T-helper 2 cell (primary cell): Measurements from ENCODE around the gene BTBD8.
"Not testable (repeated sequence)": the region's sequence is repeated elsewhere in the genome, so short reads cannot be mapped to it uniquely, and the experiment has no call there.

ENCODE experiments used
- DNase-seq, 5 experiments: peaks; one replicate each; pipeline versions ENCODE4 v3.0.0 to v3.0.0-alpha.2; 2012 to 2022
- total RNA-seq, 2 donors: gene quantifications; one replicate each; lab custom pipeline; 2026; lab: John Stamatoyannopoulos, UW

The BTBD8 gene
- 7.2 to 13.6 reads per million in 2 donors for total RNA-seq

- peak; percentile 55 to 92 (median 73) for DNase-seq
Observed at GRCh38 chr1:92080128-92080985, at the start of gene BTBD8. Gene BTBD8, plus strand, starts transcription at chr1:92080345. Its CDS starts 227 bp downstream, at chr1:92080572.

GRCh38 chr1:92030656-92031107, 49.5 kb upstream of the BTBD8 start:
- peak in 1 of 5 experiments; percentile 49 for DNase-seq

GRCh38 chr1:92031281-92032110, 48.6 kb upstream of the BTBD8 start:
- DNase-seq = peak in 1 of 5 experiments; percentile 17

GRCh38 chr1:92037400-92037799, 42.7 kb upstream of the BTBD8 start:
- DNase-seq = no peak

- DNase-seq = no peak
Observed at GRCh38 chr1:92038695-92039346, 41.3 kb upstream of the BTBD8 start.

GRCh38 chr1:92040971-92041370, 39.2 kb upstream of the BTBD8 start:
- no peak for DNase-seq

GRCh38 chr1:92043621-92044020, 36.5 kb upstream of the BTBD8 start:
- DNase-seq = no peak

- no peak for DNase-seq
Observed at GRCh38 chr1:92045766-92046495, 34.2 kb upstream of the BTBD8 start.

- no peak for DNase-seq
Observed at GRCh38 chr1:92051948-92052347, 28.2 kb upstream of the BTBD8 start.

GRCh38 chr1:92065042-92065441, 15.1 kb upstream of the BTBD8 start:
- peak in 1 of 5 experiments; percentile 5 for DNase-seq

- no peak for DNase-seq
Observed at GRCh38 chr1:92066321-92066720, 13.8 kb upstream of the BTBD8 start.

GRCh38 chr1:92070892-92071291, 9.3 kb upstream of the BTBD8 start:
- no peak for DNase-seq

GRCh38 chr1:92074446-92074845, 5.7 kb upstream of the BTBD8 start:
- not testable (repeated sequence) for DNase-seq

- DNase-seq = no peak
Observed at GRCh38 chr1:92075311-92075710, 4.8 kb upstream of the BTBD8 start, which contains the start of gene SETSIP. Gene SETSIP, minus strand, starts transcription at chr1:92075411. Its CDS starts 0 bp downstream, at chr1:92075411.

GRCh38 chr1:92076363-92076762, 3.8 kb upstream of the BTBD8 start:
- no peak for DNase-seq

GRCh38 chr1:92078077-92078476, 2.1 kb upstream of the BTBD8 start:
- not testable (repeated sequence) for DNase-seq

GRCh38 chr1:92079441-92079840, 704 bp upstream of the BTBD8 start:
- no peak for DNase-seq

- peak in 1 of 5 experiments; percentile 3 for DNase-seq
Observed at GRCh38 chr1:92081031-92081430, 886 bp downstream of the BTBD8 start.

- DNase-seq = no peak
Observed at GRCh38 chr1:92084651-92085050, 4.5 kb downstream of the BTBD8 start.

- DNase-seq = no peak
Observed at GRCh38 chr1:92085727-92086126, 5.6 kb downstream of the BTBD8 start.

- no peak for DNase-seq
Observed at GRCh38 chr1:92087542-92087941, 7.4 kb downstream of the BTBD8 start.

- no peak for DNase-seq
Observed at GRCh38 chr1:92091625-92092024, 11.5 kb downstream of the BTBD8 start.
